SW 1271 (cell line): ENCODE data around the gene THAP3.

Source experiments
- DNase-seq, 2 experiments: peaks; one replicate each; lab custom pipeline; 2025; lab: John Stamatoyannopoulos, UW

THAP3 gene

GRCh38 chr1:6673816-6674398 lies 49.2 kb downstream of the THAP3 start:
- no peak for DNase-seq

DNA sequence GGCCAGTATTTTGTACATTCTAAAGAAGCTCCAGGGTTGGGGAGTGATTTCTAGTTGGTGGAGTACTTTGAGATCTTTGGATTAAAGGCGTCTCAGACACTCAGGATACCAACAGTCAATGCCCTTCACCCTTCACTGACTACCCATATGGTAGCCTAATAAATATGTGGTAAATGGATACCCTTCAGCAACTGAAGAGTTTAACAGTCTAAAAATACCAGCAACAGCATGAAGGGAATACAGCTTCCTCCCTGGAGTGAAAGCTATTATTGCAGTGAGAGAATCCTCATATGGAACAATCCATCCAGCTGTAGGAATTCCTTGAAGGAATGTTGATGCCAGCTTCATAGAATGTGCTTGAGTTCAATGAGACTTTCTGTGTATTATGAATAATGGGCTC lies 50.1 kb downstream of the THAP3 start:
- no peak for DNase-seq

DNA sequence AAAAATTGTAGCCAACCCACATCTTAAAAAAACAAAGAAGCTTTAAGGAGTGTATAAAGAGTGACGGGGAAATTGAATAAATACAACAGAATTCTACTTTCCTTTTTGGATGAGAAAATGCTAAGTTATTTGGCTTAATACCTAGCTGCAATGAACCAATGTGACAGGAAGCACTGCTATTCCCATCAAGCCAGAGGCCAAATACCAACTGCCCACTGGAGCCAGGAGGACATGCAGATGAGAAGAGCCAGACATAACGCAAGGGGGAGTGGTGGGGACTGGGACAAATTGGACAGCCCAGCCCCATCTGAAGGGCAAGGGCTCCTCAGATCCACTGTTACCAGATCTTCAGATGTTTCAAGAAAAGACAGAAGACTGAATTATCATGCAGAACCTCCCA lies 51.3 kb downstream of the THAP3 start:
- no peak for DNase-seq
